GM12865 (cell line): ENCODE results near the gene DERL3.

ENCODE experiments used
- DNase-seq: peaks from one replicate; pipeline ENCODE4 v3.0.0; 2010; ENCODE audit warnings: low read depth
- H3K4me3 ChIP-seq: 2 replicates; pipeline ENCODE4 v1.5.1; 2011; ENCODE audit warnings: mild to moderate bottlenecking, low read depth, low read length, control low read depth
- CTCF ChIP-seq: IDR thresholded peaks from 2 replicates; pipeline ENCODE4 v1.5.1; 2011; ENCODE audit warnings: low read length, control low read depth, low read depth, inconsistent platforms; ENCODE audit not compliant: insufficient read depth; ENCODE audit errors: missing control alignments

DERL3 gene

GRCh38 chr22:23835484-23836144 lies 3.2 kb downstream of the DERL3 start:
- no peak for TF ChIP-seq CTCF
- DNase-seq, result no peak
- H3K4me3 ChIP-seq, result no peak overlapping the region

- no peak overlapping the region for H3K4me3 ChIP-seq
- DNase-seq, result no peak
Measured at GRCh38 chr22:23834793-23835483, 3.9 kb downstream of the DERL3 start.

GRCh38 chr22:23834406-23834792 lies 4.4 kb downstream of the DERL3 start:
- no peak for TF ChIP-seq CTCF
- no peak for DNase-seq
- H3K4me3 ChIP-seq, result no peak overlapping the region

More at GRCh38 chr22:23834793-23835483, 3.9 kb downstream of the DERL3 start:
- no peak for TF ChIP-seq CTCF

- no peak for TF ChIP-seq CTCF
- H3K4me3 ChIP-seq, result no peak overlapping the region
- no peak for DNase-seq
Measured at GRCh38 chr22:23833911-23834317, 4.9 kb downstream of the DERL3 start.

- no peak for TF ChIP-seq CTCF
- DNase-seq, result no peak
Measured at GRCh38 chr22:23833017-23833751, 5.6 kb downstream of the DERL3 start.

GRCh38 chr22:23832226-23833016 lies 6.4 kb downstream of the DERL3 start:
- TF ChIP-seq CTCF, result no peak
- no peak for DNase-seq
- no peak overlapping the region for H3K4me3 ChIP-seq

More at GRCh38 chr22:23833017-23833751, 5.6 kb downstream of the DERL3 start:
- H3K4me3 ChIP-seq, result no peak overlapping the region
